Endothelial cell of hepatic sinusoid (primary cell): ENCODE results near the gene TBC1D1.

Experiments
- in situ Hi-C: cut with HindIII; loops from 2 replicates; pipeline ENCODE4 v1.10.0; 2017; ENCODE audit warnings: low sequenced_read_pairs

TBC1D1 gene

DNA sequence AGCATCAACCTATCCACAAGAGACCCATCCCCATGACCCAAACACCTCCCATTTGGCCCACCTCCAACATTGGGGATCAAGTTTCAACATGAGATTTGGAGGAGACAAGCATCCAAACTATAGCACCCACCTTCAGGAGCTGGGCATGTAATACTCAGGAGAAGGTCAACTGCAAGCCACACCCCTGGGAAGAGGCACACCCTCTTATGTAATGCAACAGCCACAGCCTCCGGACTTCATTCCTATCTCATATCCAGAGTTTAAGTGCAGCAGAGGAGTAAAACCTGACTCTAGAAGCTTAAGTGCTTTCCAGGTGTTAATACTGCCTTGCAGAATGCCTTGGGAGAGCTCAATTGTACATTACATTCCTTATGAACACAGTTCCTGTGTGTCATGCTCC lies 266.7 kb downstream of the TBC1D1 start:
- in situ Hi-C loops: no loop called here

DNA sequence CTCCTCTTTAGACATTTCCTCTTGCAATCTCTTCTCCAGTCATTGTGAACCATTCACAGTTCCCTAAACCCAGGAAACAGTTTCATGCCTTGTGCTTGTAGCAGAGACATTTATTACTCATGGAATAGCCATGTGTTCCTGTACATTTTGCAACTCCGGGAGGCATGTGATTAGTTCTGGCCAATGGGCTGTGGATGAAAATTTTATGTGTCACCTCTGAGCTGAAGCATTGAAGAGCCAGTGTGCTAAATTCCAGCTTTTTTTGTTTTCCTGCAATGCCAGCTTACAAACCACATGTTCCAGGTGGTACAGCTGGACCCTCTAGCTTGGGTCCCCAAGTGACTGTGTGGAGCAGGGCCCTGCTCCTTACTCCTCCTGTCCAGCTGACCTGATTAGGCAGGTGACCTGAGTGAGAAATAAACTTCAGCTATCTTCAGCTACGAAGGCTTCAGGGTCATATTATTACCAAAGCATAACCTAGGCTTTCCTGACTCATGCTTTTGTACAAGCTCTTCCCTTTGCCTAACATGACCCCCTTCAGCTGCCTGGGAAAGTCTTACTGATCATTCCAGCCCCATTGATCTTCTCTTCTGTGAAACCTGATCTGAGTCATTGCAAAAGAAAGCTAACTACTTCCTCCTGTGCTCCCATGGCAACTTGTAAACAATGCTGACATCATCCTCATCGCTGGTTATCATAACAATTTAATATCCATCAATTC lies 269.8 kb downstream of the TBC1D1 start:
- in situ Hi-C loops: loop anchor here (5.0 kb wide), 1 partner anchor 572 kb away; no protein-coding TSS in a partner anchor

DNA sequence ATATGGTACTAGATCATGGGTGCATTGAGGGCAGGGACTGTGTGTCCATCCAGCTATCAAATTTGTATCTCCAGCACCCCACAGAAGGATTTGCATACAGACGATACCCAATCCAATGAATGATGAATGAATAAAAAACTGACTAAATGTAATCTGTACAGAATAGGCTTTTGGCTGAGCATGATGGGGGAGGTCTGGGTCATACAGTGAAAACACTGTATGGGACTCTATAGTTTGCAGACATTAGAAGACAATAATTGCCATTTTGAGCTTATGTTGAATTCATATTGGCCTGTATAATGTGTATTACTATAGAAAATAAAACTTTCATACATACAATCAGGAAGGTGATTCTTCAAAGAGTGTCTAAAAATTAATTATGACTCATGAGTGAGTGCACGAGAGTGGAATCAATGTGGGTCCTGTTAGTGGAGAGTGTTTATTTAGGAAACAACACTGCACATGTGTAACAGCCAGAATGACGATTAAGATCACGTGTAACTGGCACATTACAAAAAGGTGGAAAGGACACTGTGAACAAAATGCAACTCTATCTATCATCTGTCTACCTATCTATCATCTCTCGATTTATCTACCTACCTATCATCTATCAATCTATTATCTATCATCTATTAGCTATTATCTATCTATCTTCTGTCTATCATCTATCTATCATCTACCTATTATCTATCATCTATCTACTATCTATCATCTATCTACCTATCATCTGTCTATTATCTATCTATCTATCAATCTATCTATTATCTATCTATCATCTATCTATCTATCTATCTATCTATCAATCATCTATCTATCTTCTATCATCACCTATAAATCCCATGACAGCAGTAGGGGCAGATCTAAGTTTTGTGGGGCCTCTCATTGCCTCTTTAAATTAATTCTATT lies 270.6 kb downstream of the TBC1D1 start:
- in situ Hi-C loops: loop anchor here (5.0 kb wide), 1 partner anchor 571 kb away; no protein-coding TSS in a partner anchor

DNA sequence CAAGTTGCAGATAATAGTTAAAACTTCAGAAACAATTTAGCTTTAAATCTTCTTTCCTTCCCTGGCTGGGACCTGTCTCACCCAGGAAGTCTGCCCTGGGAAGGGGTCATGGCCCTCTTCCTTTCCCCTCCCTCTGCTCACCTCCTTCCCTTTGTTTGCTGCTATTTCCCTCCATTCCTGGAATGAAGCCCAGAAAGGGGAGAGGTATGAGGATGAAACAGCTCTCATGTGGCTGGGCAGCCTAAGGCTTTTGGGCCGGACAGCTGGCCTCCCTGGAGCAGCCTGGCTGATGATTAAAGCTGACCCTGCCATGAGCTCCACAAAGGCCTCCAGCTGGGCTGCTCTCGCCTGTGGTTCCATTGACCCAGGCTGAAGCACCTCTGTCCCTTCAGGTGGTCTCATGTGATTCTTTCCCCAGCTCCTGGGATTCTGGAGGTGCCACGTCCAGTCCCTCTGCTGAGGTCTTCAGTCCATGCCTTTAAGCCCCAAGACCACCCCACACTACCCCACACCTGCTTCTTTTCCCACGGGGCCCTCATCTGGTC lies 271.4 kb downstream of the TBC1D1 start:
- in situ Hi-C loops: loop anchor here (5.0 kb wide), 1 partner anchor 570 kb away; no protein-coding TSS in a partner anchor

DNA sequence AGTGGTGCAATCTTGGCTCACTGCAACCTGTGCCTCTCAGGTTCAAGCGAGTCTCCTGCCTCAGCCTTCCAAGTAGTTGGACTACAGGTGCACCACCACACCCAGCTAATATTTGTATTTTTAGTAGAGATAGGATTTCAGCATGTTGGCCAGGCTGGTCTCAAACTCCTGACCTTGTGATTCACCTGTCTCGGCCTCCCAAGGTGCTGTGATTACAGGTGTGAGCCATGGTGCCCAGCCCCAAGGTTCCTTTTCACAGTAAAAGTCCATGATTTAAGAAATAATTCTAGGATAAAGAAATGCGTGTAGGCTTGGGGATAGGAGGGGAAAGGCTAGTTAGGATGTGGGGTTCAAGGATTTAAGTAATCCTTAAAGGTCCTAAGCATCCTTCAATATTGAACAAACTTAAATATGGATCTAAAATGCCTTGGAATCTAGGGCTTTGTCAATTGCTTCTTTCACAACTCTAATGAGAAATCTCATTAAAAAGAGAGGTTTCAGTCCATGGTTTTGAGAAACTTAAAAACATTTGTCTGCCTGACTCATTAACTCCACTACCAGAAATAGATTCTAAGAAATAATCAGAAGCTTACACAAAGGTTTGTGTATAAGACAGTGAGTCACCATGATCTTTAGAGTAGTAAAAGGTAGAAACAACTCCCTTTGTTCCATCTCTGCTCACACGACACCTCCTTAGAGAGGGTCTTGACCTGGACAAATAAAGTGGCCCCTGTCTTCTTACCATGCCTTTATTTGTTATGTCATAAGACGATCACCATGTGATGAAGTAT lies 272.5 kb downstream of the TBC1D1 start:
- in situ Hi-C loops: loop anchor here (5.0 kb wide), 1 partner anchor 569 kb away; no protein-coding TSS in a partner anchor

DNA sequence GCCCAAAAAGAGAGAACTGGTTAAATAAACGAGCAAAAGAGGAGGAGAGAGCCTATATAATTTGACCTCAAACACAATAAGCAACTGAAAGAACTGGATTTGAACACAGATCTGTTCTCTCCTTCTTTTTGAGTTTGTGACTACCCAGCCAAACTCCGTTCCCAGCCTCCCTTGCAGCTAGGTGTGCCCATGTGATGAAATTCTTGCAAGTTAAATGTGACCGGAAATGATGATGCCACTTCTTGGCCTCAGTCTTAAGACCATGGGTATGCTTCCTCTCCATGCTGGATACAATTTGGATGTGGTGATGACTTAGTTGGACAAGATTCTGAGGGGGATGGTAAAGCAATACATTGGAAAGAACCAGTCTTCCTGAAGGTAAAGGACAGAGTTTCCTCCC lies 273.5 kb downstream of the TBC1D1 start:
- in situ Hi-C loops: loop anchor here (5.0 kb wide), 1 partner anchor 568 kb away; no protein-coding TSS in a partner anchor

DNA sequence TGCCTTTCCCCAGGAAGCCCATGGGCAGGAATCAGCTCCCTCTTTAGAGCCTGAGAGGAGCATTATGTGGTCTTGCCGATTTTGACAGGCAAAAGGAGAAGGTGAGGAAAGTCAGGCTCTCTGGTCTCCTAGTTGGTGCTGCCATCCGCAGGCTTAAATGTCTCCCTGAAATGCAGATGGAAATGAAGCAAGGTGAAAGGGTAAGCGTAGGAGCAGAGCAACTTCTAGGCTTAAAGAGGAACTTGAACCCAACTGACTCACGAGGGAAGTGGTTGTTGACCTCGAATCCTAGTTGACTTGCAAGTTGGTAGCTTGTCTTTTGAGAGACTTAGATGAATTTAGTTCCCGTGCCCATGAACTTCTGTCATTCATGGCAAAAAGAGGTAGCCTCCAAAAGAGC lies 275.2 kb downstream of the TBC1D1 start:
- in situ Hi-C loops: no loop called here

DNA sequence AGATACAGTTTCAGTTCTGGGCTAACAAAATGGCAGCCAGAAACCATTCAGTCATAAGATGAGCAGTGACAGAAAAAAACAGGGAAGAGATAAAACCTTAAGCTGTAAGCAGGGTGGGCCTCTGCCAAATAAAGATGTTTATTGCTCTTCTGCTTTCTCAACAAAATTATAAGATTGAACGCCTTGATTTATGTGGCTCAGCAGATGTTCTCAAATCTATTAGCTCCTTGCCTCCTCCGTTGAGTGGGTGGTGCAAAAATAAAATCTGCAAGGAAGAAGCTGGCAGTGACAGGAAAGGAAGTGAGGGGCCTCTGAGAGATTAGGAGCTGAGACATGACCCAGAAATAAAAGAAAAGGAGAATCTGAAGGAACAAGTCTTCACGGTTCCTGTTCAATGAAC lies 275.9 kb downstream of the TBC1D1 start:
- in situ Hi-C loops: no loop called here

DNA sequence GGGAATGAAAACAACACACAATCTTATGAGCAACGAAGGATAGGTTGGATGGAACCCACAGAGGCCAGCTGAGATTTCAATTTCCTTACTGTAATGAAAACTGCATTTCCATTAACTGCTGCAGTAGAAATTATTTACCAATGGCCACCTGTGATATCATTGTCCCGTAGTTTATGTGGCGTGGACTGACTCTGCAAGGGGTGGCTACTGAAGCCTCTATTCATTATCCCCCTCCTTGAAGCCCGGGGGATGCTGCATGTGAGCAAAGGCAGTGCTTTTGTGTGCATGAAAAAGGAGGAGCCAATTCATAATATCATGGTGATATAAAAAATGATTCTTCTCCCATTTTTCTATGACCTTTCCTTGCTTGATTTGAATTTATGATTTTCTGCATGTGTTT lies 277.1 kb downstream of the TBC1D1 start:
- in situ Hi-C loops: no loop called here

DNA sequence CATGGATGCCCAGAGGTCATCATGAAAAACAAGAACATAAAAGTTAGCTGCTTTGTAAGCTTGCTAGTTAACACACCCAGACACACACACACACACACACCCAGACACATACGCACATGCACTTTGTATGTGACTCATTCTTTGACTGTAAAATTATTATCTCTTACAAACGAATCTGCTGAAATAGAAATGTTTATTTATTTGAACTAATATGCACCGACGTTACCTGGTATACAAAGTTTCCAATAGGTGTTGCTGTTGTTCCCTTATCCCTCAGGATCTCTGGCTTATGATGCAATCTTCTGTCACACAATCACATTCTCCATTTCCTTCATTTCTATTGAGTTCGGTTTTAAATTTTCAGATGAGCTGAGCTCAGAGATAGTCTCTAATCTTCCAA lies 278.6 kb downstream of the TBC1D1 start:
- in situ Hi-C loops: no loop called here

DNA sequence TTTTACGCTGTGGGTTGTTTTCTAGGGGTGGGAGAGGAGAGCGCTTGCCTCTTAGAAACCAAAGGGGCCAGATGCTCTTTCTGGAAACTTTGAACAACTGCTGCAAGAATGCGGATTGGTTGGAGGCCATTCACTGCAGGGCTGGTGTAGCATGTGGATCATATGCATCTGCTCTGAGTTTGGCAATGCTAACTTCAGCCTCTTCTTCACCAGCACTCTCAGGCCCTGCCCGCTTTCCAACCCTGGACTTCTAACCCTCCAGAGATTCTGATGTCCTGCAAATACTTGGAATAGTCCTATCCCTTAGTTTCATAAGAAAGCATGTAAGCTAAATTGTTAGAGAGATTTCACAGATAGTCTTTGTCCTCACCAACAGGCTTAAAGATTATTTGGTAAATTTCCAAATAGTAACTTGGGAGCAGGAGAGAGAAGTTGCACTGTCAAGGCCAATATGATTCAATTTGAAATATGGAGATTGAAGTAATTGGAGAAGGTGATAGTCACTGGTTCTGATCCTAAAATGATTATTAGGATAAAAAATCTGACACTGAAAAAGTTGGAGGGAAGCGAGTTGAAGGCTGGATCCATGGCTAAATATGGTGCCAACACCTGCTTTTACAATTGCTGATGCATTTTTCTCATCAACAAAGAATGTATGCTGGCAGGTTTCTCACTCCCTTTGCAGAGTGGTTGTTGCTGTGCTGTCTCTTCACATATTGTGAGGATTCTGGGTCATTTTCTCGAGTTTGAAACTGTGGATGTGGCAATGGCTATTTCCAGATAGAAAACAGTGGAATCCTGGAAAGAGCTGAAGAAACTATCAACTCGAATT lies 279.7 kb downstream of the TBC1D1 start:
- in situ Hi-C loops: no loop called here

DNA sequence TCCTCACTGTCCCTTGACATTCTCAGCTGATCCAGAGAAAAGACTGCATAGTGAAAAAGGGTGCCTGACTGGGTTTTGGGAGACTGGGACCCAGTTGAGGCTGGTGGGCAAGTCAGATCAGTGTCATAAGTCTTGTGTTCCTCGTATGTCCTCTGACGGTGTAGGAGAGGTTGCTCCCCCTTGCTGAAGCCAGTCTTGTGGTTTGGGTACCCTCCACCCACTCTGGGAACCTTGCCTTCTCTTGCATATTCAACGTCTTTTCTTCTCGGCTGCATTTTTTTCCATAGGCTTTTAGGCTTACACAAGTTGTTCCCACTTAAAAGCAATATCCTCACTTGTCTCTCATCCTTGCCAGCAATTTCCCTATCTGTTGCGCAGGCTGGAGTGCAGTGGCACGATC lies 281.2 kb downstream of the TBC1D1 start:
- in situ Hi-C loops: no loop called here

DNA sequence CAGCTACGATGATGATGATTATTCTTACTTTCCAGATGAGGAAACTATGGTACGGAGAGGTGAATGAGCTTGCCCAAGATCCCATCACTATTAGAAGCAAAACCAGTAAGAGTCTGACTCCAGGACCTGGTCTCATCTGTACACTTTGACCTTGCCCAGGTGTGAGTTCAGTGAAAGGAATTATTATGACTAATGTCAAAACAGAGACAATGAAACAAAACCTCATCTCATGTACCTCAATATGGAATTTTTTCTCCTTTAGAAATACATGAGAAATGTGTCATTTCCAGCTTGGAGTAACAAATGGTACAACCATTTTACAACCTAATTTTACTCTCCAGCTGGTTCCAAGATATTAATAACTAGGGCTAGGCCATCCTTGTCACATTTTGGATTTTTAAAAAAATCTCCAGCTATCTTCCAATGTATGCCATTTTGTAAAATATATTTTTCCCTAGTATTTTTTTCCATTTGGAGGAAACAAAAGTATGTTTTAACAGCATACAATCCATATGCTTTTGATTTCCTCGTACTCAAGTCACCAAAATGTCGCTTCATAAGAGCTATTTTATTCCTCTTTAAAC lies 283.1 kb downstream of the TBC1D1 start:
- in situ Hi-C loops: no loop called here

DNA sequence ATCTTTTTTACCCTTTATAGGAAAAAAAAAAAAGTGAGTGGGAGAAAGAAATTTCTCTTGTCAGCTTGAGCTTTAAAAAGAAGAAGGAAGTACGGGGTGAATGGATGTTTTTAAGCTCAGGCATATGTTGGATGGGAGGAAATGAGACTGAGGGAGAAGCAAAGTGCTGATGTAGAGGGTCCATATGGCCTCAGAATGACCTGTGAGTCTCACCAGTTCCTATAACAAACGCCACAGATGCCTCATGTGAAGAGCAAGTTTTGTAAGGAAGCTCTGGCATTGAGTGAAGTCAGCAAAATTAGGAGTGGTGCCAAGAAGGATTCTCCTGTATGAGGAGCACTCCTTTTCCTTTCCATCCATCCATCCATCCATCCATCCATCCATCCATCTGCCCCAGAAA lies 283.9 kb downstream of the TBC1D1 start:
- in situ Hi-C loops: no loop called here

DNA sequence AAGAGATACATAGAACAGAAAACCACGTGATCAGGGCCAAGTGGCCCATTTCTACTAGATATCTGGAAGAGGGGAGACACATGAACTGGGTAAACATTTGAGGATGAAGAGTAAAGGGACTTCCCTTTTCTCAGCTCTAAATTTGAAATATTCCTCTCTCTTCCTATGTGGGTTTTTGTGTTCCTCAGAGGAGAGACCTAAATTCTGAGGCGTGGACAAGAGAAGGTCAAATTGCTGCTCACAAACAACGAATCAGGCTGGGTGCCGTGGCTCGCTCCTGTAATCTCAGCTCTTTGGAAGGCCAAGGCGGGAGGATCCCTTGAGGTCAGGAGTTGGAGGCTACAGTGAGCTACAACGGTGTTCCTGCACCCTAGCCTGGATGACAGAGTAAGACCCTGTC lies 285.3 kb downstream of the TBC1D1 start:
- in situ Hi-C loops: no loop called here

DNA sequence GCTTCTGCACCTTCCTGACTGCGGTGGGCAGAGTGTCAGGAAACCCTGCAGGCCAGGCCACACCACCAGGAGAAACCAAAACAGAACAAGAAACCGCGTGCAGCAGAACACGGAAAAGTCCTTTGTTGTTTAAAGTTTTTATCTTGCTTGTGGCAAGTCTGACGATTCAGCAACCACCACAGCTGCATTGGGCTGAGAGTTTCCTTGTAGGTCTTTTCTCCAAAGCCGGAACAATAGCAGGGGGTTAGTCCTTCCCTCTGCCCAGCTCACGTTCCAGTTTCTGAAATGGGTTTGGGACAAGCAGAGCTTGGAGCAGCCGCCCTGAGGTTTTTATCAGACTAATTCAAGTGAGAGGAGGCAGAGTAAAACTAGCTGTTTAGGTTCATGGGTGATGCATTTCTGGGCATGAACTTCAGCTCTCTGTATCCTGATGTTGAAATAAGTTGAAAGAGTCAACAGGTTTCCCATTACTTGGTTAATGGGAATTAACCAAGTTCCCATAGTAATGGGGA lies 286.2 kb downstream of the TBC1D1 start:
- in situ Hi-C loops: no loop called here

DNA sequence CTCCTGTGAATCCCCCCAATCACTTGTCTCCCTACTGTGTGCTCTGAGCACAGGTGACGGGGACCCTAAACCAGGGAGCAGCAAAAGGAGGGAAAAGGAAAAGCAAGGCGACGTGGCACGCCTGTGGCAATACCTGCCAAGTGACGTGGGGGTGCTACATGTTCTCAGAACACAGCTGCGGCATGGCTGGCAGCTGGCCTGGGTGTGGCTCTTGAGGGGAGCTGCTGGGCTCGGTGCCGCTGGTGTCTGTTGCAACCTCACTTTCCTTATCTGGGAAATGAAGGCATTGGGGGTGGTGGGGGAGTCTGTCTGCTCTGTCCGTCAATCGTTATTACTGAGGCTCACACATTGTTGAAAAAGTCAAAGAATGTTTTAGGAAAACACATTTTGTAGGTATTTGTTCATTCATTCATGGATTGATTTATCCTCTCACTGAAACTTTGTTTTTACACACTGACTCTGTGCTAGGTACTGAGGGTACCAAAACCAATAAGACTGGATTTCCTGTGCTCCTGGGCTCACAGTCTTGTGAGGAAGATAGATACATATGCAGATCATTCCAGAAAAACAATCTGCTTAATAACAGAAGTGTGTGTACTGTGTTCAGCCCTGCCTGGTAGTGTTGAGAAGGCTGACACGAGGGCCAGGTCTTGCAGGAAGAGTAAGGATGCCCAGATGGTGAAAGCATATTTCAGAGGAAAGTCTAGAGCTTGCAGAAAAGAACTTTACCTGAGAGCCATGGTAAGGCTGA lies 286.9 kb downstream of the TBC1D1 start:
- in situ Hi-C loops: no loop called here

DNA sequence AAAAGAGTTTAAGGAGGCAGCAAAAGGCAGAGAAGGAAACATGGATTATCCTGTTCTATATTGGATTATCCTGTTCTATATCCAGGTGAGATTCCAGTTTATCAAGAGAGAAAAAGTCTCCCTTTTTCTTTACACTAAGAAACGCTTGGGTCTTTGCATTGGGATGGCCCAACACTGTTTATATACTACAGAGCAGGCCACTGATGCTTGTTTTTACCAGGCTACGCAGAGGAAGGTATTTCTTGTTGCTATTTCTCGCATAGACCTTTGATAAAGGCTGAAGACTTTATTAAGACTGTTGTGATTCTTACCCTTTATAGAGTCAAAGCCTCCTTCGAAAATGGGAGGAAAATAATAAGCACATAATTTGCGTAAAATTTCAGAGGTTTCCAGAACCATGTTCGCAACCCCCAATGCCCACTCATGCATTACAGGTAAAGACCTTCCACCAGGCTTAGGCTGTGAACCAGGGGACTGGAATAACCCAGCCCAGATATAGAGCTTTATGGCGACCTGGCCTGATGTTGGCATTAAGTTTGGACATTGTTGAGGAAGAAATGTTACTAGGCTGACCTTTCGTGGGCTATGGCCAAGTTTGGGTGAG lies 287.6 kb downstream of the TBC1D1 start:
- in situ Hi-C loops: no loop called here
